ENCODE results near the gene CYP51A1. TPM values are rescaled to one million over a fixed set of nuclear protein-coding genes. Genes with fewer than 3 reads are reported as not detected.

The CYP51A1 gene
- total RNA-seq, 1 experiment from 2014 or later, result 80.0 TPM

DNA sequence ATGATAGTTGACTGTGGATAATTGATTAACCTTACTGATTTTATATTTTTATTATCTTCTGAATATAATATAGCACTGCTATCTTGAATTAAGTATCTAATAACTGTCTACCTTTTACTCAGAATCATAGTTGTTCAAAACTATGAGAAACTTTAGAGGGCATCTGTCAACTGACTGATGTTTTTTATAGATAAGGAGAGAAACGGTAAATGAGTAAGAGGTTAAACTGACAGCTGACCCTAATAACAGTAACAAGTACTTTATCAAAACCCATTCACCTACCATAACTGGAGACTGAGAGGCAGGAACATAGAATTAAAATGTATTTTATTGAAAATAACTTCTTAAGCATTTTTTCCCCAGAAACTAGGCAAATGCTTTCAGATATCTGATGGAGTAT, 62.2 kb downstream of the CYP51A1 start:
- no peak overlapping the region for H2BK12ac ChIP-seq (ENCODE audit: insufficient read length, low read depth, low read length)
- H3K18ac ChIP-seq (ENCODE audit: insufficient read length, low read depth, low read length), result no peak overlapping the region
- no peak overlapping the region for H3T11ph ChIP-seq (ENCODE audit: low read length)
- no peaks in the 10 kb centered on the region for H3K79me2 ChIP-seq (ENCODE audit: insufficient read depth, low read length)
- H3K4ac ChIP-seq (ENCODE audit: low read depth, low read length), result no peak overlapping the region
- Mint-ChIP-seq H3K27ac (no peak overlapping the region), H3K4me1 (no peaks in the 10 kb centered on the region), H3K4me3 (no peak overlapping the region), H3K9me3 (no peaks in the 10 kb centered on the region), H3K27me3 (ENCODE audit: low read depth) (no peaks in the 10 kb centered on the region), H3K36me3 (ENCODE audit: insufficient read depth in 1 of 3, low read depth in 3 of 3) (peaks cover 2 to 27% (median 22%) of the 10 kb centered on the region in 3 experiments; a peak in 5 of 7 replicates)
- no peak overlapping the region for H3K9ac ChIP-seq (ENCODE audit: extremely low read depth, insufficient read length, low read length)
- H3K23ac ChIP-seq (ENCODE audit: insufficient read length, low read depth, low read length), result no peak overlapping the region
- no peaks in the 10 kb centered on the region for H3K79me1 ChIP-seq (ENCODE audit: insufficient read depth, low read depth, low read length, poor library complexity, severe bottlenecking)
- no peak overlapping the region for H2AFZ ChIP-seq (ENCODE audit: low read length)
- H2AK5ac ChIP-seq (ENCODE audit: insufficient read length, low read length), result no peak overlapping the region
- H3K27ac ChIP-seq (ENCODE audit: insufficient read length, low read depth, low read length), result no peak overlapping the region
- H2BK5ac ChIP-seq (ENCODE audit: insufficient read length, low read length), result no peak overlapping the region
- no CpG with 5 or more reads among the region's 1 CpG for WGBS (ENCODE audit: extremely low coverage, insufficient read length, low lambda C conversion rate)
- no peak overlapping the region for H2BK15ac ChIP-seq (ENCODE audit: low read depth, low read length)
- no peak overlapping the region for H2BK120ac ChIP-seq (ENCODE audit: low read depth, low read length, poor library complexity, severe bottlenecking)
- DNase-seq, result no peak
- no peak overlapping the region for H3K14ac ChIP-seq (ENCODE audit: insufficient read depth, low read length)
- no peak for TF ChIP-seq CTCF (conservative IDR thresholded peaks at IDR 0.05)
- H4K91ac ChIP-seq (ENCODE audit: insufficient read length, low read depth, low read length), result no peak overlapping the region
- H3K27me3 ChIP-seq (ENCODE audit: insufficient read depth, low read length), result no peaks in the 10 kb centered on the region
- no peak overlapping the region for H2BK20ac ChIP-seq (ENCODE audit: low read depth, low read length, poor library complexity, severe bottlenecking)
- H4K5ac ChIP-seq (ENCODE audit: insufficient read length, low read depth, low read length), result no peak overlapping the region
- no peak overlapping the region for H3K56ac ChIP-seq (ENCODE audit: insufficient read length, low read depth, low read length)
- H3K23me2 ChIP-seq (ENCODE audit: insufficient read length, low read depth, low read length, poor library complexity, severe bottlenecking), result no peaks in the 10 kb centered on the region
- no peak overlapping the region for H3K4me2 ChIP-seq (ENCODE audit: insufficient read depth, insufficient read length, low read length)
- H3K4me1 ChIP-seq (ENCODE audit: insufficient read depth, low read length), result no peaks in the 10 kb centered on the region
- H3K9me3 ChIP-seq (ENCODE audit: control insufficient read depth, low read depth, low read length), result no peaks in the 10 kb centered on the region
- H4K20me1 ChIP-seq (ENCODE audit: control insufficient read depth, insufficient read depth, insufficient read length), result no peaks in the 10 kb centered on the region
- H4K8ac ChIP-seq (replicated peaks; ENCODE audit: insufficient read length, low read depth, low read length), result no peak overlapping the region

Data from H9 (cell line).